GM18526 (cell line): ENCODE results near the gene CSTB.
A peak's percentile ranks its signal among the peaks of the same experiment; 100 is the strongest.

Experiments used
- POLR2A ChIP-seq: IDR thresholded peaks from 3 replicates; pipeline ENCODE4 v1.6.1; 2011; ENCODE audit not compliant: insufficient read length; ENCODE audit errors: extremely low read depth

The CSTB gene, protein sequence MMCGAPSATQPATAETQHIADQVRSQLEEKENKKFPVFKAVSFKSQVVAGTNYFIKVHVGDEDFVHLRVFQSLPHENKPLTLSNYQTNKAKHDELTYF

DNA sequence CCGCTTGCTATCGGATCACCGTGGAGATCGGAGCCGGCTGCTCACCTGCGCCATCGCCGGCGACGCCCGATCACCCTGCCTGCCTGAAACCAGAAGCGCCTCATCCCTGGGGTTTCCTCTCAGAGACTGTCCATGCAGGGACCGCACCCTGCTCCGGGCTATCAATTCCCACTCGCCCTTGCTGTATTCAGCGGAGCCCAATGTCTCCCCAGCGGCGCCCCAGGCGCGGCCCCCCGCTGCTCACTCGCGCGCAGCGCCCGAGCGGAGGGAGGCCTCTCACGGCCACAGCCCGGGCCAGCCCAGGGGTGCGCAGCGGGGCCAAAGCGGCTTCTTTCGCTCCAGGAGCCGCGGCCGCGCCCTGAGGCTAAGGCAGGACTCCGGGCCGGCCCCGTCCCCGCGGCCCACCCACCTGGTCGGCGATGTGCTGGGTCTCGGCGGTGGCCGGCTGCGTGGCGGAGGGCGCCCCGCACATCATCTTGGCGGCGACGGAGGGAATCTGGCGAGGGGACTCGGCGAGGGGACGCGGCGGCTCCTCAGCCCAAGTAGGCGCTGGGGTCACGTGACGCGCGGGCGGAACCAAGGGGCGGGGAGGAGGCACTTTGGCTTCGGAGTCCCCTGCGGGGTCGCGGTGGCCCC is at the start of gene CSTB:
TSS of gene CSTB (minus strand) at position 514 of the 636 bp plus-strand sequence. CDS start at position 475, 39 bp downstream.
- TF ChIP-seq POLR2A = peak; percentile 72

DNA sequence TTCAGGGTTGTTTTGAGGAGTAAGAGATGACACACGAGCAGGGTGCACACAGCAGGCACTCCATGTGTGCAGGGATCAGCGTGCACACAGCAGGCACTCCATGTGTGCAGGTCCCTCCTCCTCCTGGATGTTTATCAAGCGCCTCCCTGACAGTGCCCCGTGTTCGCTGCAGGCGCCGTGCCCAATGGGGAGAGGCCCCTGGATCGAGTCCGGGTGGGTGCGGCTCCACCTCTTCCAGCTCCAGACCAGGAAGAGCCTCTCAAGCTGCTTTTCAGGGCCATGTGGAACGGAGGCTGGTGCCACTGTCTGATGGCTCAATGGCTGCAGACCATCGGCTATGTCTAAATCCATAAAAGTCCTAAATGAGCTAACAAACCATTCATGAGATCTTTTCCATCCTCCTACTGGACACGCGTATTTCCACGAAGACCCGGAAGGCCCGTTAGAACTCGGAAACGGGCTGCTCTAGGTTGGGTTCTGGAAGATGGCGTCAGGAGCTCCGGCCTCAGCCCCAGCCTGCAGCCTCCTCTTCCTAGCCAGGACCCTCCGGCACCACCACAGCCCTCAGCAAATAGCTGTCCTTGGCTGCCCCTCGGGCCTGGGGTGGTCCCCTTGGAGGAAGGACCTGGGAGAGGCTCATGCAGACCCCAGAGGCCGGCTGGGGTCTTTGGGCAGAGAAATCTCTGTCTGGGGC is 49.3 kb upstream of the CSTB start:
- TF ChIP-seq POLR2A = no peak

DNA sequence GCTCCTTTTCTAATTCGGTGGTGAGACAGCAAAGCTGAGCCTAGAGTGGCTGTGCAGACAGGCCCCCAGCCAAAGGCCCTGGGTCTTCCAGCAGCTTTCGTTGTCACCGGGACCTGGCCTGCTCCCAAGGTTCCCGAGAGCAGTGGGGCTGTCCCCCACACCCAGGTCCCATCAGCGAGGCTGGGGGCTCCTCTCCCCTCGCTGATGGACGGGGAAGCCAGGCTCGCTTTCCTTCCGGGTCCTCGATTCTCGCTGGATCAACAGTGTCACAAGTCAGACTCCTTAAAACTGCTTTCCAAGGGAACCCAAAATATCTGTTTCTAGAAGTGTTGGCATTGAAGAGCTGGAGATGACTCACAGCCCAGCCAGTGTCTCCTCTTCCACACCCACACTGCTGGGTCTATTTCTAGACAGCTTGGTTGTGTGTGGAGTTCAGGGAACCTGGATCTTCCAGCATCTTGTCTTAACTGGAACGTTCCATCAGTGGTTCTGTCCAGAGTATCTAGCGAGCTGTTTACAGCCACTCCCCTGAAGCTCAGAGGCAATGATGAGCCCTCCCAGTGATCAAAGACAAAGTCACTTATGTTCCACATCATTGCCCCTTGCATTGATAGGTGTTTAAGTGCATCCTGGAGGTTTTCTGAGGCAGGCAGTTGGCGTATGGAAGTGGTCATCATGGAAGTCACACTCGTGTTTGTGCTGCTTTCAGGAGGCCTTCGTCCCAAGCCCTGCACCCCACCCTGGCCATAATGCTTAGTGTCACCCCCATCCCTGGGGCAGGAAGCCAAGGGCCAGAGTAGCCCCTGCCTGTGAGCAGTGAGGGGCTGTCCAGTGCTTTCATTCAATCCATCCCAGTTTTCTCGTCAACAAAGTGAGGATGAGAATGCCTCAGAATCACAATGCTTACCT is 48.5 kb upstream of the CSTB start:
- no peak for TF ChIP-seq POLR2A

DNA sequence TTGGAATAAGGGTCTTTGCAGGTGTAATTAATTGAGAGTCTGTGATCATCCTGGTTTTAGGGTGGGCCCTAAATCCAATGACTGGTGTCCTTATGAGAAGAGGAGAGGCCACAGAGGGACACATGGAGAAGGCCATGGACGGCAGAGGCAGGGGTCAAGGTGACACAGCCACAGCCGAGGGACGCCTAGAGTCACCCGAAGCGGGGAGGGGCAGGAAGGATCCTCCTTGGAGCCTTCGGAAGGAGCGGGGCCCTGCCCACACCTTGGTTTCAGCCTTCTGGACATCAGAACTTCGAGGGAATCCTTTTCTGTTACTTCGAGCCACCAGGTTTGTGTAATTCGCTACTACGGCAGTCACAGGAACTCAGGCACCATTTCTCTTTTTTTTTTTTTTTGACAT is 44.4 kb upstream of the CSTB start:
- no peak for TF ChIP-seq POLR2A

DNA sequence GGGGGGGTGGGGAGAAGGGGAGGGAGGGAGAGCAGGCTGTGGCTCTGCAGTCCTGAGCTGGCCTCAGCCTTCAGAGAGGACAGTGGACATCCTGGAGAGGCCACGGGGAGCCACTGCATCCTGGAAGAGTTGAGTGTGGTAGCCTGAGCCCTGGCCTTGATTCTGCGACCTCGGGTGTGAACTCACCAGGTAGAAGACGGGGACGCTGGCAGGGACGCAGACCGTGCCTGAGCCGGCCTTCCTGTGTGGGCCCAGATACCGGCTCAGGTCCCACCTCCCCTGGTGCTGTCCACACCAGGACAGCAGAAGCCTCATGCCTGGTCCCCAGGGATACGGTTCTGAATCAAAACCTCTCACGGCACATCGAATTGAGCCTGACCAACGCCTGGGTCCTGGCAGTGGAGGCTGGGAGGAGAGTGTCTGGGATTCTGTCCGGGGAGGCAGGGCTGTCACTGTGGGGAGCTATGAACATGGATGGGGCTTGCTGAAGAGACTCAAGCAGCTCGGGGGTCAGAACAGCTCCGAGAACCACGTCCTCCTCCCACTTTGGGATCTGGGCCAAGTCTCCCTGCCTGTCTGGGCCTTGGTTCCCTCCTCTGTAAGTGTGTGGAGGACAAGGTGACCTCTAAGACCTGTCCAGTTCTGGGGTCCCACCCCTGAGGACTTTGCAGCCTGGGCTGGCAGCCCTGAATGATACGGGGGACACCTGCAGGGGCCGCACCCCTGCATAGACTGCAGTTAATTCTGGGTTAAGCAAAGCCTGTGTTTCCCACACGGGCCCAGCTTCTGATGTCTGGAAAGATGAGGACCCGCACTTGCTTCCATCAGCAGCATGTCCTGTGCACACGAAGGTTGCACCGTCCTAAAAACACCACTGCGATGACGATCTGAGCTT is 43.6 kb upstream of the CSTB start:
- no peak for TF ChIP-seq POLR2A

DNA sequence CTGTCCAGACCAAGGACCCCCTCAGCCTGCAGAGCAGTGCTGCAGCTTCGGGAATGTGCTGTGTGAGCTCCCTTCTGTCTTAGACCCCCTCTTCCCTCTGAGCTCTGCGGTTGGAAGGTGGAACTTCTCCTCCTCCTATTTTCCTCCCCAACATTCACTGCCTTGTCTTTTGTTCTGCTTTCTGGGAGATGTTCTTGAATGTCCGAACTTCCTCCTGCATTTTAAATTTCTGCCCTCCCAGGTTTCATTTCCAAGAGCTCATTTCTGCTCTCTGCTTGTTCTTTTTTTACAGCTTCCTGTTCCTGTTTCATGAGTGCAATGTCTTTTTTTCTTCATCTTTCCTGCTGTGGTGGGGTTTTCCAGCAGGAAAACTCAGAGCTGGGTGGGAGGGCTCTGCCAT is 42.6 kb upstream of the CSTB start:
- no peak for TF ChIP-seq POLR2A

DNA sequence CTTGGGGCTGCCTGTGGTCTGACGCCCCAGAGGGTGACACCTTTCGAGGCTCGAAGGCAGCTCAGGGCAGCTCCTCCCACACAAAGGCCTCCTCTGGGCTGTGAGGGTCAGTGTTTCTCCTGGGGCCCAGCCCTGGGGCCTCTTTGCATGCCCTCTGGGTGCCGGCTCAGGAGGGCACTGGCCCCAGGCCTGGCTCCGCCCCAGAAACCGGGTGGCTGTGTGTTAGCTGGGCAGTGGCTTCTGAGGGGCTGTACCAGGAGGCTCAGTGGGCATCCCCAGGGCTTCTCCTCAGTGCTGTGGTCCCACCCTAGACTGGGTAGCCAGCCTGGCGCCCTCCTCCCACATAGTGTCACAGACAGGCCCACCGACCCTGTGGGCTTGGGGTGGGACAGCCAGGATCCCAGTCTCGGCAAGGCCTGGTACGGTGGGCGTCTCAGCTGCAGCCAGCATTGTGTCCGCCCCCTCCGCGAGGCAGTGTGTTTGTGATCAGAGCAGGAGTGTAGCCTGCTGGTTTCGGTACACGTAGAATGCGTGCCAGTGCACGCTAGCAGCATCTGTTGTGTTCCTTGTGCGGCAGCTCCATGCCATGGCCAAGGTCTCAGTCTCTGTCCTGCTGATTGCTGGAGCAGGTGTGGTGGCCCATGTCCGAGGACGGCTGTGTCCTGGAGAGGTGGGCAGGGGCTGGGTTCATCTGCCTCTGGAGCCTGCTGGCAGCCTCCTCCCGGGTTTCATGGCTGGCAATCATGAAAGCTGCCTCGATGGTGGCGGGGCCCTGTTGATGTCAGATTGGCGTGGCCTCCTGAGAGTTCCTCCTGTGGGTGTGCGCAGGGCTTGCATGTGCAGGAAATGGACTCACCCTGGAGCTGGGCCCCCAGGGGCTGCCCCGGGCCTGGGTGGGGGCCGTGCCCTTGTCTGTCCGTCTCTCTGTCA is 41.3 kb upstream of the CSTB start:
- TF ChIP-seq POLR2A = no peak

DNA sequence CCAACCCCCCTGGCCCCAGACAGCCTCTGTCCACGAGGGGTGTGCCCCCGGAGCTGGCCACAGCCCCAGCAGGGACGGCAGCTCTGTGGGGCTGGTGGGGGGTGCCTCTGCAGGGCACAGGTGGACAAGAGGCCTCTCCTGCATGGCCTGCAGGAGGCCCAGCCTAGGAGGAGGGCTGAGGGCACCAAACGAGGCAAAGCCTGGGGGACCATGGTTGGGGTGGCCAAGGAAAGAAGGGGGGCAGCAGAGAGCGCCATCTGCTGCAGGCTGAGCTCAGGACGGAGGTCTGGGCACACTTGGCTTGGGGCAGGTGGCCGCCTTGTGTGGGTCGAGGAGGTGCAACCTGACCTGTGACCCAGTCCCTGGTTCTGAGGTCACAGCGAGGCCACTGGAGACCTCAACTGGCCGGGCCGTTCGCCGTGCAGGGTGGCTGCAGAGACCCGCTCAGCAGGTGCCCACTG is 40.5 kb upstream of the CSTB start:
- TF ChIP-seq POLR2A = no peak

DNA sequence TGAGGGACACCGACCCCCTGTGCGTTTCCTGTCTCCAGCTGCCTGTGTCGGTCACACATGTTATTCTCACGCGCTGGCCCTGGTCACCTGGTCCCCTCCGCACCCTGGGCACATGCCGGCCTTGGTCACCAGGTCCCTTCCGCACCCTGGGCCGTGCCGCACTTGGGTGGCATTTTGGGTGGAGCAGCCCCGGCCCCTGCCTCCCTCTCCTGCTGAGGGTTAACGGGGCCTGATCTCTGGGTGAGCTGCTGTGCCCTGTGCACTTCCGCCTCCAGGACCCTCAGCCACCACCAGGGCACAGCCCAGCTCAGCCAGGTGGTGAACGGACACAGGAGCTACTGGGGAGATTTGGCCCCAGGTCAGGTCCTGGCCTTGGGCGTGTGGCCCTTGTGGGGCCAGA is 39.9 kb upstream of the CSTB start:
- TF ChIP-seq POLR2A = no peak

DNA sequence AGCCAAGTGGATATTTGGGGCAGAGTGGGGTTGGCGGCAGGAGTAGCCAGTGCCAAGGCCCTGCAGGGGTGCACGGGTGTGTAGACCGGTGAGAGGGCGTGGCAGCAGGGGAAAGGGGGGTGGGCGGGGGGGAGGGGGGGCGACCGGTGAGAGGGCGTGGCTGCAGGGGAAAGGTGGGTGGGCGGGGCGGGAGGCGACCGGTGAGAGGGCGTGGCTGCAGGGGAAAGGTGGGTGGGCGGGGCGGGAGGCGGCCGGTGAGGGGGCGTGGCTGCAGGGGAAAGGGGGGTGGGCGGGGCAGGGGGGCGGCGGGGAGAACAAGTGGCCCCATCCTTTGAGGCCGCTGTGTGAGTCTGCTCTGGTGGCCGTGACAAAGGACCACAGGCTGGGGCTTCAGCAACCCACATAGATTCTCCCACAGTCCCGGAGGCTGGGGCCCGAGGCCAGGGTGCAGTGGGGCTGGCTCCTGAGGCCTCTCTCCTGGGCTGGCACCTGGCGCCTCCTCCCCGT is 39.1 kb upstream of the CSTB start:
- TF ChIP-seq POLR2A = no peak

DNA sequence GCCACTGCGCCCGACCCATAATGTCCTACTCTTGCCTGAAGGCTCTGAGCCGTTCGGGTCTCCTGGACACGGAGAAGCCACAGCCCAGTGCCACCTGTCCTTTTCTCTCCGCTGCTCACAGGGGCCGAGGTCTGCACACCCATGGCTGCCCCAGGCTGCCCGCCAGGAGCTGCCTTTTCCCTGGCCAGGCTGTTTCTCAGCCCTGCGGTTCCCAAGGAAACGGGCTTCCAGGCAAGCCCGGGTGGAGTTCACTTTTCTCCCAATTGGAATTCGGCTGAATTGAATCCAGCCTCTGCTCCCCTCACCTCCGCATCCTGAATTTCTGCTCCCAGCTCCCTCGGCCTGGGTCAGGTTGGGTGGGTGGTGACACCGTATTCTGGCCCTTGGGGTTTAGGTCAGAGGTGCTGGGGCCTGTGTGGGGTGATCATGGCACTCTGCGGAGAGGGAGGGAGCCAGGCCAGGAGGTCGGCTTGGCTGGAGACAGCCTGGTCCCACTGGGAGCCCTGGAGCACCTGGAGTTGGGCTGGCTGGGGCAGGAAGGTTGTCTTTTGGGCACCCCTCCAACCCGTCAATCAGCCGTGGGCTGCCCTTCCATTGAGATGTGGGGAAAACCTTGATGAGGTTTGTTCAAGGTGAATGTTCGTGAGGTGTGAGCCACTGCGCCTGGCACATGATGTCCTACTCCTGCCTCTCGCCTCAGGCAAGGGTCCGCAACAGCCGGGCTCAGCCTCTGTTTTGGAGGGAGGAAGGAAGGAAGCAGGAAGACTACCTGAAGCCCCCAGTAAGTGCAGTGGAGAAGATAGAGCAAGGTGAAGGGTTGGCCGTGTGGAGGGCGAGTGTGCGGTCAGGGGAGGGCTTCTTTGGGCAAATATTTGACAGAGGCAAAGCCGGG is 38.4 kb upstream of the CSTB start:
- TF ChIP-seq POLR2A = no peak

DNA sequence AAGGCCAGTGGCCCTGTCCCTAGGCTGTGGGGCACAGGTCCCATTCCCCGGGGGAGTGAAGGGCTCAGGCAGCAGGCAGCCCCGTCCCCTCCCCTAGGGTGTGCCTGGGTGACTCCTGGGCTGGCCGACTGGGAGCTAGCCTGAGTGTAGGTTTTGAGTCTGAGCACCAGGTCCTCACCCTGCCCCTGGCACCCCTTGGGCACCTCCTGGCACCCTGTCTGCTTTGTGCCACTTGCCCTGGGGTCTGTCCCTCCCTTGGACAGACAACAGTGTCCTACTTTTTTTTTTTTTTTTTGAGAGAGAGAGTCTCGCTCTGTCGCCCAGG is 37.5 kb upstream of the CSTB start:
- TF ChIP-seq POLR2A = no peak

DNA sequence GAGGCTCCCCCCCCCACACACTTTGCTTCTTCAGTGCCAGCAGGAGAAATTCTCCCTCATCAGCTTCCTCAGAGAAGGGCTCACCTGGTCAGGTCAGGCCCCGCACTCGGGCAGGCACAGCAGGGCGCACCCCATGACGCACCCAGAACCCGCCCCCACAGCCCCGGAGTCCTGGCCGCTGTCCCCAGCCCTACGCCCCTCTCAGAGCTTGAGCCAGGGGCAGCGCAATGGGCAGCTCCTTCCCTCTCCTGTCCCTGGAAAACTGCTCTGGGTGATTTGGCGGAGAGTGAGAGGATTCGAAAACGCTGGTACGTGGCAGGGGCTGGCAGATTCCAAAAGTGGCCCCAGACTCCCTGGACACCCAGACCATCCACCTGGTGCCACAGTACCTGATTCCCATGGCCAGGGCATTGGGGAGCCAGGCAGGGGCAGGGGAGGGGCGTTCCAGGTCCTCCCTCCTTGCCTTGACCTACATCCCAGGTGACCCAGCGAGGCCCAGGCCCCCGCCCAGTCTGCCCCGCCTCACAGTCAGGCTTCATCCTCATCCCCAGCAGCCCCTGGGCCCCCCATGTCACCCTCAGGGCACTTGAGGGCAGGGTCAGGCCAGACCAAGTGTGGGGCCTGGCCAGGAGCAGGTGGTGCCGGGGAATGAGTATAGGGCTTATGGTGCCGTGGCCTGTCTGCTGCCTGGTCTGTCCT is 37.0 kb upstream of the CSTB start:
- TF ChIP-seq POLR2A = no peak
